ENCODE data around the gene ASPSCR1.
A peak's percentile ranks its signal among the peaks of the same experiment; 100 is the strongest.
"Not testable (repeated sequence)": the region's sequence is repeated elsewhere in the genome, so short reads cannot be mapped to it uniquely, and the experiment has no call there.

Gene ASPSCR1

DNA sequence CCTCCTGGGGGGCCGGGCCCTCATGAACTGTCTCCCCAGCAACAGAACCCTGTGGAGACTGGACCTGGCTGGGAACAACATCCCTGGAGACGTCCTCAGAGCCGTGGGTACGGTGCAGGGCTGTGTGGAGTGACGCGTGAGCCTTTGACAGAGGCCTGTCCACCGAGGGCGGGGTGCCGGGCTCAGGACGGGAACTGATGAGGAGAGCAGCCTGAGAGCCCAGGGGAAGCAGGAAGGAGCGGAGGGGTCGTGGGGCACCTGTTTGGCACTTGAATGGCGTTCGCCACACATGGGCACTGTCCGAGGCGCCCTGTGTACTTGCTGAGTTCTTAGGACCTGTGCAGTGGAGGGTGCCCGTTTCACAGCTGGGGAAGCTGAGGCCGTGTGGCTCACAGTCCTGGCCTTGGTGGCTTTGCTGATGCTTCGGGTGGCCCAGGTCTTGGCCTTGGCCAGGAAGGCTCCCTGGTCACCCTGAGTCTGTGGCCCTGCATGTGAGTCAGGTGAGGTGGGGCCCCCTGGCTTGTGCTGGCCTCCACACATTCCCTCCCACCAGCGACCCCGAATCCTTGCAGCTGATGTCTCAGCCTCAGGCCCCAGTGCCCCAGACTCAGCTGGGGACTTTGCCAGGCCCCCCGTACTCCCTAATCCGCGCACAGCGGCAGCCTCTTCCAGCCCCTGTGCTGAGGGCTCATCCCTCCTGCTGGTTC is 48.1 kb downstream of the ASPSCR1 start:
- no peak for DNase-seq

DNA sequence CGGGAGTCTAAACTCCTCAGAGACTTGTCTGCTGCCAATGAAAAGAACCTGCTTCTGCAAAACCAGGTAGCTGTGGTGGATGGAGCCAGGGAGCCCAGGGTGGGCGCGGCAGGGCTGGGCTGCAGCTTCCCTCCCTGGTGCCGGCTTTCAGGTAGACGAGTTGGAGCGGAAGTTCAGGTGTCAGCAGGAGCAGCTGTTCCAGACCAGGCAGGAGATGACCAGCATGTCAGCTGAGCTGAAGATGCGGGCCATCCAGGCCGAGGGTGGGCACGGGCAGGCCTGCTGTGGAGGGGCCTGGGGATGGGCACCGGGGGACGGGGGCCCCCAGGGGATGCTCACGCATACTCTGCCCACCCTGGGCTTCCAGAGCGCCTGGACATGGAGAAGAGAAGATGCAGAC is 50.8 kb downstream of the ASPSCR1 start:
- DNase-seq: no peak

- DNase-seq: no peak
Observed at GRCh38 chr17:82028966-82029365, 51.5 kb downstream of the ASPSCR1 start.

DNA sequence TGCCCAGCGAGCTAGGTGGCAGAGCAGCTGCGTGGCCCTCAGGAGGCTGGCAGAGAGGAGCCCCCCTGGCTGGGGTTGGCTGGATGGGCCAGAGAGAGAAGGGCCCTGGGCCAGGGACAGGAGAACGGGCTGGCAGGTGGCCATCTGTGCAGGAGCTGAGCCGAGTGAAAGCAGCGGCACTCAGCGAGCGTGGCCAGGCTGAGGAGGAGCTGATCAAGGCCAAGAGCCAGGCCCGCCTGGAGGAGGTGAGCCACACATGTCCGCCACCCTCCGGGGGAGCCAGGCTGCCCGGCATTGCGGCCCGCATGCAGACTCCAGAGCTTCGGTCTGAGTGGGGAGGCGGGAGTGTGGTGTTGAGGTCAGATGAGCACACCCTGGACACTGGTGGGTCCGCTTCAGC is 52.0 kb downstream of the ASPSCR1 start:
- no peak for DNase-seq

DNA sequence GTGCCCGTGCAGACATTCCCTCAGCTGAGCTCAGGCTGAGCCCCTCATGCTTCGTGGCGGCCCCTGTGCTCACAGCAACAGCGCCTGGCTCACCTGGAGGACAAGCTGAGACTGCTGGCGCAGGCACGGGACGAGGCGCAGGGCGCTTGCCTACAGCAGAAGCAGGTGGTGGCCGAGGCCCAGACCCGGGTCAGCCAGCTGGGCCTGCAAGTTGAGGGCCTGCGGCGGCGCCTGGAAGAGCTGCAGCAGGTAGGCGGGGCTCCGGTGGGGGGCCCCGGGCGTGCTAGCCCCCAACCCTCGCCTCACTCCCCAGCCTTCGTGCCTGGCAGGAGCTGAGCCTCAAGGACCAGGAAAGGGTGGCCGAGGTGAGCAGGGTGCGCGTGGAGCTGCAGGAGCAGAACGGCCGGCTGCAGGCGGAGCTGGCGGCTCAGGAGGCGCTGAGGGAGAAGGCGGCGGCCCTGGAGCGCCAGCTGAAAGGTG is 52.6 kb downstream of the ASPSCR1 start:
- no peak for DNase-seq

DNA sequence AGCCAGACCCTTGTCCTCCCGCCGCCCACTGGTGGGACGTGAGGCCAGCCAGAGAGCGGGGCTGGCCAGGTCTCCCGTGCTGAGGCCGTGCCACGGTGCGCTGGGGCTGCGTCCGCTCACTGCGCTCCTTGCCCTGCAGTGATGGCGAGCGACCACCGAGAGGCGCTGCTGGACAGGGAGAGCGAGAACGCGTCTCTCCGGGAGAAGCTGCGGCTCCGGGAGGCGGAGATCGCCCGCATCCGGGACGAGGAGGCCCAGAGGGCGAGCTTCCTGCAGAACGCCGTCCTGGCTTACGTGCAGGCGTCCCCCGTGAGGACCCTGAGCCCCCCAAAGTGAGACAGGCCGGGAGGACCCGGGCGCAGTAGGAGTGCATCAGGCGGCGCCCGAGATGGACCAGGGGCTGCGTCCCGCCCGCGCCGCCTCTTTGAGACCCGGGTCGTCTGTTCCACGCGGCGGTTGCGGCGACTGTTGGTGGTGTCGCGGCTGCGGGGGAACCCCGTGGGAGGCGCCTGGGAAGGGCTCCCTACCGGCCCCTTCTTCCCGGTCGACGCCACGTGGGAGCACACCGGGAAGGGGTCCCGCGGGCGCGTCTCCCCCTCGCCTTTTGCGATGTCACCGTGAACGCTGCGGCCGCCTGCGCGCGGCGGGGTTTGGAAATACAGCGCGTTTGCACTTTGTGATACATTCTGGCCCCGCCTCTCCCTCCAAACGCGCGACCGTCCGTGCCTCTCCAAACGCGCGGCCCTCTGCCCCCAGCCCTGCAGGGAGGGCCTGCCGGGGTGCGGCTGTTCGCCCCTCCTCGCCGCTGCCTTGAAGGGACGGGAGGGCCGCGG is 53.3 kb downstream of the ASPSCR1 start:
- peak; percentile 77 for DNase-seq

GRCh38 chr17:82031303-82031884 is 54.0 kb downstream of the ASPSCR1 start, which contains the start of gene RAC3:
Gene RAC3, plus strand, starts transcription at chr17:82031678. Its CDS starts 84 bp downstream, at chr17:82031762.
- DNase-seq: no peak

DNA sequence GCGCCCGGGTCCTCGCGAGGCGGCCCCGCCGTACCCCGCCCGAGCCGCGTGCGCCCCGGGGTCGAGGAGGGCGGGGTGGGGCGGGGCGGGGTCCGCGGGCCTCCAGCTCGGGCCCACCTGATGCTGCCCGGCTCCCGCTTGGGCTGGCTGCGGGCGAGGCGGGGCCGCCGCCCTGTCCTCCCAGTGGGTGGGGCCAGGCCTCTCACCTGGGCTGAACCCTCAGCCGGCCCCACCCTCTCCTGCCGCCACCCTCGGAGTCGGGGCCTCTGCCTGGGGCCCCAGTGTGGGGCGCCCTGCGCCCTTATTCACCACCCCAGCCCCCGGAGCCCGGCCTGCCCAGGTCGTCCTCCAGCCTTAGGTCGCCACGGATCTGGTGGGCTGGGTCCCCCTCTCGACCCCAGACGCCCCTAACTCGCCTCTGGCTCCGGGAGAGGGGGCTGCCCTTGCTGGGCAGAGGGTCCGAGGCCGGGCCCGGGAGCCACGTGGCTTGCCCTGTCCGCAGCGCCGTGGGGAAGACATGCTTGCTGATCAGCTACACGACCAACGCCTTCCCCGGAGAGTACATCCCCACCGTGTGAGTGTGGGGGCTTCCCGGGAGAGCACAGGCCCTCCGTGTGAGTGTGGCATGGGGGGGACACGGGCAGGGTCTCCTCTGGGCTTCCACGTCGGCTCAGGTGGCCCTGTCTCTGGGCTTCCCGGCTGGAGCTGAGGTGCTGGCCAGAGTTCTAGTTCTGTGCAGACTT is 54.6 kb downstream of the ASPSCR1 start:
- DNase-seq: peak; percentile 35

GRCh38 chr17:82033359-82034085 is 56.1 kb downstream of the ASPSCR1 start:
- DNase-seq: no peak

DNA sequence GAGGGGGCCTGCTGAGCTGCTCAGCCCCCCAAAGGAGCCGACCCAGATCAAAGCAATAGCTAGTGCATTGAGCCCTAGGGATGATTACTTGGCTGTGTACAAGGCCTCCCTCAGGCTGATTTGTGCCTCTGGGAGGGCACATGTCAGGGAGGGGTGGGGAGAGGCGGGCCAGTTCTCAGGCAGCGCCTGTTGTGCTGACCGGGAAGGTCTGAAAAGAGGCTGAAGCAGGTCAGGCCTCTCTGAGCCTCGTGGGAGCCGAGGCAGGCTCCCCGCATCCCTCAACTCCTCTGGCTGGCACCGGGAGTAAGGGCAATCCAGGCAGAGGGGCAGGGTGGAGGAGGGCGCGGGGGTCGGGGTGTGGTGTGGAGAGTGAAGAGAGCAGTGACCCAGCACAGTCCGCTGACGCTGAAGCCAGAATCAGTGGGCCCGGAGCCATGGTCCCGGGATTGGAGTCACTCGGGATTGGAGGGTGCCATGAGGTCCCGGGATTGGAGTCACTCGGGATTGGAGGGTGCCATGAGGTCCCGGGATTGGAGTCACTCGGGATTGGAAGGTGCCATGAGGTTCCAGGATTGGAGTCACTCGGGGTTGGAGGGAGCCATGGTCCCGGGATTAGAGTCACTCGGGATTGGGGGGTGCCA is 57.1 kb downstream of the ASPSCR1 start:
- no peak for DNase-seq

DNA sequence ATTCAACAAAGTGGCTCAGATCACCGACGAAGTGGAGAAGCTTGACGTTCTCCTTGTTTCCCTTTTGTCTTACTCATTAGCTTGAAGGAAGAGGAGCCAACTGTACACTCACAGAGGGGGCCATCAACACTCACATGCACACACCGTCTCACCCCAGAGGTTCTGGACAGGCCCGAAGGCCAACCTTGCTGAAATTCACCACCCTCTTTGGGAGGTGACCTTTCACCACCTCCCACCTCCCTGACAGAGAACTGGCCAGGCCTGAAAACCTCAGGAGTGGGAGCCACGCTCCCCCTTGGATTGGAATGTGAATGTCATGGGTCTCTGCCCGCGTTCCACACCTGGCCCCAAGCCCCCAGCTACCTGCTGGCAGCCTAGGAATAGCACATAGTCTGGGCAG is 58.1 kb downstream of the ASPSCR1 start:
- DNase-seq: no peak

DNA sequence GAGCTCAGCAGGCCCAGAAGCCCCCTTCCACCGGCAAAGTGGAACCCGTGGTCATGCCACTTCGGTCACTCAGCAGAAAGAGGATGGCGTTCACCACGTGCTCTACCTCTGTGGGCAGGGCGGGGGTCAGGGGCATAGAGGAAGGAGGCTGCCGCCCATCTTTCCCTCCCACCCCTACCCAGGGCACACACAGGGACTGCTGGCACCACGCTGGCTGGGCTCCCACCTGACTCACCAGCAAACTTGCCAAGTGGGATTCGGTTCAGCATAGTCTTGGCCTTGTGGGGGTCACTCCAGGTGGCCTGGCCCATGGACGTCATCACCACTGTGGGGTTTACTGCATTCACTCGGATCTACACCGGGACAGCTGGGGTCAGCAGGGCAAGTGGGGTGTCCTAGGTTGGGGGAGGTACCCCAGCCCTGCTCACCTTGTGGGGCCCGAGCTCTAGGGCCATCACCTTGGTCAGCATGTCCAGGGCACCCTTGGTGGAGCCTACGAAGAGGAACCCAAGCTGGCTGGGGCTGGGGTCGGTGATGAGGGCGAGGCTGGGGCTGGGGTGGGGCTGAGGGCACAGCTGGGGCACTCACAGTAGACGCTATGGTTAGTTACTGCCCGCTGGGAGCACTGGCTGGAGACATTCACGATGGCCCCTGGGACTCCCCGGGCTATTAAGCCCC is 58.7 kb downstream of the ASPSCR1 start:
- no peak for DNase-seq

- no peak for DNase-seq
Observed at GRCh38 chr17:82036634-82037091, 59.2 kb downstream of the ASPSCR1 start.

- peak; percentile 94 for DNase-seq
Observed at GRCh38 chr17:82037092-82037888, 59.9 kb downstream of the ASPSCR1 start, which contains the start of gene DCXR. Gene DCXR, minus strand, starts transcription at chr17:82037697. Its CDS starts 15 bp downstream, at chr17:82037682.

GRCh38 chr17:82037889-82038195 is 60.4 kb downstream of the ASPSCR1 start:
- no peak for DNase-seq

DNA sequence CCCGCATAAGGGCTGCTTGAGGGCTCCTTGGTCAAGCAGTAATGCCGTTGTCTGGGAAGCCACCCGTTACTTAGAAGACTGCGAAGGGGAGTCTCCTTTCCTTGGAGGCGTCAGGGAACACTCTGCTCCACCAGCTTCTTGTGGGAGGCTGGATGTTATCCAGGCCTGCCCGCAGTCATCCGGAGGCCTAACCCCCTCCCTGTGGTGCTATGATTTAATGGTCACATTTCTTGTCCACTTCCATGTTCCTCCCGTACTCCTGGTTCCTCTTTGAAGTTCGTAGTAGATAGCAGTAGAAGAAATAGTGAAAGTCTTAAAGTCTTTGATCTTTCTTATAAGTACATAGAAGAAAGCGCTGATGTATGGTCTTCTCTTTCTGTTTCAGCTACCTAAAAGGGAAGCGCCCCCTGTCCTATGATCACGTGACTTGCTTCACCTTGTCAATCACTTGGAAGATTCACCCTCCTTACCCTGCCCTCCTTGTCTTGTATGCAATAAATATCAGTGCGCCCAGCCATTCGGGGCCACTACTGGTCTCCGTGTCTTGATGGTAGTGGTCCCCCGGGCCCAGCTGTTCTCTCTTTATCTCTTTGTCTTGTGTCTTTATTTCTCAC is 61.5 kb downstream of the ASPSCR1 start:
- not testable (repeated sequence) for DNase-seq

- DNase-seq: no peak
Observed at GRCh38 chr17:82039695-82040299, 62.4 kb downstream of the ASPSCR1 start.

DNA sequence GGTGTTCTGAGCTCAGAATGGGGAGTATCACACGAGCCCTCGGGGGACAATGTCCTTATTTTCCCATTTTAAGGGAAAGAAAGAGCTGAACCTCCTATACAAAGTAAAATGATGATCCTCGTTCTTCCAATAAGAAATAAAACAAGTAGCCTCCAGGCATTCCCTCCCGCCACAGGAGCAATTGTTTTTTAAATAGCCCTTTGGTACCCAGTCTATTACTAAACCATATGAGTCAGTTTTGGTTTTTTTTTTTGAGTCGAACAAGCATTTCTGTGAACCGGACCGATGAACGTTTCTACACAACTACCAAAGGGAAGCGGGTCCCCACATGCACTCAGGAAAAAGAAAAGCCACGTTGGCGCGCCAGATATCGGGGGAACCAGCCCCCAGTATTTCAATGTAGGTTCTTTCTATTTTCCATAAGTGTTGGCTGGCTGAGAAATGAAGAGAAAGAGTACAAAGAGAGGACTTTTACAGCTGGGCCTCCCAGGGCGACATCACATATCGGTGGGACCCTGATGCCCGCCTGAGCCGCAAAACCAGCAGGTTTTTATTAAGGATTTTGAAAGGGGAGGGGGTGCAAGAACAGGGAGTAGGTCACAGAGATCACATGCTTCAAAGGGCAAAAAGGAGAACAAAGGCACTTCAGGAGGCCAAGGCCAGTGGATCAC is 63.9 kb downstream of the ASPSCR1 start:
- no peak for DNase-seq

DNA sequence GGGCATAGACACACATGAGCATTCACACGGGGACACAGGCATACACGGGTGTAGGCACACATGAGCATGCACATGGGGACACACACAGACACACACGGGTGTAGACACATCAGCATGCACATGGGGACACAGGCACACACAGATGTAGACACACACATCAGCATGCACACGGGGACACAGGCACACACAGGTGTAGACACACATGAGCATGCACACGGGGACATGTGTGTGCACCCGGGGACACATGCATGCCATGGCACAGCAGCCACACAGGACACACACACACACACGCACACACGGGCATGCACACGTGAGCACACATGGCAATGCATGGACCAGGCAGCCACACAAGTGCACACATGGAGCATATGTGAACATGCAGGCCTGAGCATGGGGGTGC is 65.2 kb downstream of the ASPSCR1 start:
- DNase-seq: no peak
